Left lung (tissue), 10 donors: ENCODE measurements around the gene RESP18. TPM values are rescaled to one million over a fixed set of nuclear protein-coding genes. Genes with fewer than 3 reads are reported as not detected.
A peak's percentile ranks its signal among the peaks of the same experiment; 100 is the strongest.

ENCODE experiments used
- ATAC-seq: fragments of 200-7000 bp; cut with Tn5 transposase; one replicate; pipeline ENCODE4 v1.9.1; 2020; ENCODE audit warnings: moderate library complexity
- DNase-seq, 4 donors: peaks; one replicate each; pipeline ENCODE4 v3.0.0-alpha.2; 2013 to 2020
- H3K27ac ChIP-seq, 2 donors: fragments of 200-600 bp; sonication (generic) in 1 of 2; one replicate each; pipeline versions ENCODE4 v1.5.0 to v1.8.0; 2020 to 2021
- H3K27me3 ChIP-seq, 2 donors: fragments of 200-600 bp; sonication (generic) in 1 of 2; one replicate each; pipeline versions ENCODE4 v1.5.0 to v1.8.0; 2020 to 2021
- H3K36me3 ChIP-seq, 2 donors: fragments of 200-600 bp; sonication (generic) in 1 of 2; one replicate each; pipeline versions ENCODE4 v1.5.0 to v1.8.0; 2020 to 2021
- H3K4me1 ChIP-seq, 2 donors: fragments of 200-600 bp; one replicate each; pipeline ENCODE4 v1.8.0; 2021
- H3K4me3 ChIP-seq, 2 donors: fragments of 200-600 bp; sonication (generic) in 1 of 2; one replicate each; pipeline versions ENCODE4 v1.5.0 to v1.8.0; 2020 to 2021; ENCODE audit warnings: mild to moderate bottlenecking in 1 of 2
- H3K9me3 ChIP-seq, 2 donors: fragments of 200-600 bp; sonication (generic) in 1 of 2; one replicate each; pipeline versions ENCODE4 v1.5.0 to v1.8.0; 2020 to 2021
- intact Hi-C, 2 donors: fragments of 100-400 bp; cut with DNase I; formaldehyde crosslinking; loops; one replicate each; pipeline versions ENCODE4 v1.11.2 to v1.14.2; 2022
- microRNA-seq, 2 donors: library from miRNA; unstranded; fragments of <30 nt; microRNA quantifications; one replicate each; pipeline ENCODE4, GENCODE V29; 2019
- polyA plus RNA-seq, 6 donors: library from polyadenylated mRNA; unstranded; fragments of 120-200 nt; gene quantifications; one replicate each; pipeline ENCODE4 v1.2.1, GENCODE V29; 2013; ENCODE audit not compliant: insufficient read length in 6 of 6
- total RNA-seq, 2 donors: library from RNA; stranded (reverse); fragmentation: NEBNext Ultra II Directional; extraction: Animal tissue kit (Norgen Biotek cat#: 25700); gene quantifications; one replicate each; pipeline ENCODE4 v1.2.1, GENCODE V29; 2021
- TF ChIP-seq, protein P1 (sequence below), 2 donors: fragments of 200-600 bp; sonication (generic) in 1 of 2; IDR thresholded peaks; one replicate each; pipeline versions ENCODE4 v1.5.0 to v1.8.0; 2021; ENCODE audit warnings: antibody characterized with exemption in 2 of 2
- donor health status: DM: no; HTN: yes; CAD: no.
- donor health status: DM: no; HTN: no; CAD: no.

Gene RESP18
- total and polyA plus RNA-seq, 8 donors = not detected

DNA sequence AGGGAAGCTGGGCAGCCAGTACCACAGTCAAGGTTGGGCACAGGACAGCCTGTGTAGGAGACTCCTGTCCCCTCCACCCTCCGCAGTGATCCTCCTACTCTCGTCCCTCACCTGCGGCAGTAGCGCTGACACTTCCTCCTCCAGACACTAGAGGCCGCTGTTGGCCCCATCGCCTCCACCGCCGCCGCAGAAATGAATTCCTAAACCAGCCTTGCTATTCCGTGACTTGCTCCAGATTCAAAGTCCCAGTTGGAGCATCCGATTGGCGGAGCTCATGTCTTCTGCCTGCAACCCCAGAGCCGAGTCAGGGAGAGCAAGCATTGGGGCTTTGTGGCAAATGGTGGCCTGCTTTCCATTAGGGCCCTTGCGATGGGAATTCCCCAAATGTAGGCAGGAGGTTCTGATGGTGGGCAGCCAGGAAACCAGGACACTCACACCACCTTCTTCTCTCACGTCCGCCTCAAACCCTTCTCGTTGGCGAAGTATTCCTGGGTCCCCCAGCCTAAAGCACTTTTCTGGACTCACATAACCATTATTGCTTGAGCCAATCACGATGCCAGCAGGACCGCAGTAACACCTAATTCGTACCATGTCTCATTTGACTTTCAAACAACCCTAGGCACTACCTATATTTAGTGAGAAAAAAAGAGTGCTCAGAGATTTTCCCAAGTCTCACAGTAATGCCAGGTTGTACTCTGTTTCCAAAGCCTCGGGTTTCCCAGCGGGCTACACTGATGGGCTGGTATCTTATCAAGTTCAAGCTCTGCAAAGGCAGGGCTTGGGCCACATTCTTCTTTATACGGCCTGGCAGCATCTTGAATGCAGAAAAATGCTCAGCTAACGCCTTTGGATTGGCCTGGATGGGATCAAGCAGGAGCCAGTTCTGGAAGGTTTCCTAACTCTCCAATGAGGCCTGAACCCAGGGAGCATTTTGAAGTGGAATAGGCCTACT, 54.6 kb downstream of the RESP18 start:
- DNase-seq = peak; percentile 63 to 93 (median 82)
- Histone ChIP-seq H3K27me3 (no peaks in the 10 kb centered on the region), H3K4me3 (peak overlapping the region in 1 of 2 donors; percentile 78), H3K27ac (peak overlapping the region; percentile 99), H3K4me1 (peaks cover 15 to 39% of the 10 kb centered on the region in 2 donors), H3K9me3 (no peaks in the 10 kb centered on the region), H3K36me3 (peaks cover 0 to 21% of the 10 kb centered on the region in 2 donors)
- peak; percentile 55 for ATAC-seq
- TF ChIP-seq, protein P1, sequence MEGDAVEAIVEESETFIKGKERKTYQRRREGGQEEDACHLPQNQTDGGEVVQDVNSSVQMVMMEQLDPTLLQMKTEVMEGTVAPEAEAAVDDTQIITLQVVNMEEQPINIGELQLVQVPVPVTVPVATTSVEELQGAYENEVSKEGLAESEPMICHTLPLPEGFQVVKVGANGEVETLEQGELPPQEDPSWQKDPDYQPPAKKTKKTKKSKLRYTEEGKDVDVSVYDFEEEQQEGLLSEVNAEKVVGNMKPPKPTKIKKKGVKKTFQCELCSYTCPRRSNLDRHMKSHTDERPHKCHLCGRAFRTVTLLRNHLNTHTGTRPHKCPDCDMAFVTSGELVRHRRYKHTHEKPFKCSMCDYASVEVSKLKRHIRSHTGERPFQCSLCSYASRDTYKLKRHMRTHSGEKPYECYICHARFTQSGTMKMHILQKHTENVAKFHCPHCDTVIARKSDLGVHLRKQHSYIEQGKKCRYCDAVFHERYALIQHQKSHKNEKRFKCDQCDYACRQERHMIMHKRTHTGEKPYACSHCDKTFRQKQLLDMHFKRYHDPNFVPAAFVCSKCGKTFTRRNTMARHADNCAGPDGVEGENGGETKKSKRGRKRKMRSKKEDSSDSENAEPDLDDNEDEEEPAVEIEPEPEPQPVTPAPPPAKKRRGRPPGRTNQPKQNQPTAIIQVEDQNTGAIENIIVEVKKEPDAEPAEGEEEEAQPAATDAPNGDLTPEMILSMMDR (IDR thresholded peaks at IDR 0.05) = peak; percentile 96 to 99
- intact Hi-C loops = no loop called here

Small RNA genes lying within 50 kb of the gene (microRNA-seq; reads per million reads assigned to microRNA genes)
- gene MIR153-1 = 0 reads per million in 2 donors

Other genes with a start within 250 kb of the RESP18 start
- 10 to 100 TPM; 14.0 to 16.4 TPM for gene NHEJ1, start 171.9 kb downstream of the RESP18 start, total RNA-seq
- gene NHEJ1, start 171.9 kb downstream of the RESP18 start, polyA plus RNA-seq = 10 to 100 TPM; 16.3 to 20.9 (median 18.8) TPM
- gene SLC23A3, start 162.7 kb downstream of the RESP18 start, total RNA-seq = 1 to 10 TPM; 3.8 to 4.4 TPM
- gene SLC23A3, start 162.7 kb downstream of the RESP18 start, polyA plus RNA-seq = 1 to 10 TPM; 2.6 to 5.5 (median 4.3) TPM
- 10 to 100 TPM; 59.0 to 68.2 TPM for gene CNPPD1, start 155.8 kb downstream of the RESP18 start, total RNA-seq
- 10 to 100 TPM; 34.6 to 42.7 (median 40.7) TPM for gene CNPPD1, start 155.8 kb downstream of the RESP18 start, polyA plus RNA-seq
- 10 to 100 TPM; 84.6 to 85.4 TPM for gene RETREG2, start 154.5 kb downstream of the RESP18 start, total RNA-seq
- 10 to 100 TPM; 75.0 to 86.6 (median 81.7) TPM for gene RETREG2, start 154.5 kb downstream of the RESP18 start, polyA plus RNA-seq
- 10 to 100 TPM; 28.5 to 40.8 TPM for gene ZFAND2B, start 126.0 kb downstream of the RESP18 start, total RNA-seq
- gene ZFAND2B, start 126.0 kb downstream of the RESP18 start, polyA plus RNA-seq = 10 to 100 TPM; 26.3 to 41.8 (median 36.0) TPM
- 10 to 100 TPM; 24.3 to 45.3 TPM for gene ABCB6, start 113.8 kb downstream of the RESP18 start, total RNA-seq
- gene ABCB6, start 113.8 kb downstream of the RESP18 start, polyA plus RNA-seq = 10 to 100 TPM; 23.2 to 45.3 (median 30.1) TPM
- 10 to 100 TPM; 53.6 to 58.9 TPM for gene ATG9A, start 103.1 kb downstream of the RESP18 start, total RNA-seq
- gene ATG9A, start 103.1 kb downstream of the RESP18 start, polyA plus RNA-seq = 10 to 100 TPM; 43.1 to 52.6 (median 47.0) TPM
- 10 to 100 TPM; 34.5 to 36.5 TPM for gene ANKZF1, start 102.9 kb downstream of the RESP18 start, total RNA-seq
- gene ANKZF1, start 102.9 kb downstream of the RESP18 start, polyA plus RNA-seq = 10 to 100 TPM; 54.7 to 85.5 (median 80.0) TPM
- gene GLB1L, start 87.3 kb downstream of the RESP18 start, total RNA-seq = 10 to 100 TPM in 1 of 2 donors, 1 to 10 TPM in 1; 9.9 to 11.9 TPM
- gene GLB1L, start 87.3 kb downstream of the RESP18 start, polyA plus RNA-seq = 10 to 100 TPM; 14.6 to 17.9 (median 16.6) TPM
- gene STK16, start 87.3 kb downstream of the RESP18 start, total RNA-seq = 10 to 100 TPM; 23.9 to 26.3 TPM
- gene STK16, start 87.3 kb downstream of the RESP18 start, polyA plus RNA-seq = 10 to 100 TPM; 30.9 to 35.6 (median 33.2) TPM
- 1 to 10 TPM in 1 of 2 donors, not detected in 1; 3.0 TPM for gene TUBA4B, start 79.5 kb downstream of the RESP18 start, total RNA-seq
- 1 to 10 TPM in 5 of 6 donors, under 1 TPM in 1; 0.50 to 6.0 (median 3.7) TPM for gene TUBA4B, start 79.5 kb downstream of the RESP18 start, polyA plus RNA-seq
- 10 to 100 TPM; 65.0 to 84.0 TPM for gene TUBA4A, start 78.8 kb downstream of the RESP18 start, total RNA-seq
- gene TUBA4A, start 78.8 kb downstream of the RESP18 start, polyA plus RNA-seq = 10 to 100 TPM; 24.1 to 41.4 (median 36.2) TPM
- 10 to 100 TPM; 54.2 to 97.4 TPM for gene DNAJB2, start 53.4 kb downstream of the RESP18 start, total RNA-seq
- gene DNAJB2, start 53.4 kb downstream of the RESP18 start, polyA plus RNA-seq = 10 to 100 TPM; 58.7 to 74.8 (median 63.7) TPM
- 1 to 10 TPM in 1 of 2 donors, not detected in 1; 1.4 TPM for gene PTPRN, start 23.3 kb downstream of the RESP18 start, total RNA-seq
- 1 to 10 TPM in 1 of 6 donors, under 1 TPM in 5; 0.17 to 1.1 (median 0.79) TPM for gene PTPRN, start 23.3 kb downstream of the RESP18 start, polyA plus RNA-seq
- 10 to 100 TPM; 41.6 to 62.9 TPM for gene DNPEP, start 55.2 kb upstream of the RESP18 start, total RNA-seq
- gene DNPEP, start 55.2 kb upstream of the RESP18 start, polyA plus RNA-seq = 10 to 100 TPM; 60.6 to 86.4 (median 72.9) TPM
- 100 to 1,000 TPM in 1 of 2 donors, 10 to 100 TPM in 1; 32.0 to 101 TPM for gene DES, start 85.6 kb upstream of the RESP18 start, total RNA-seq
- 10 to 100 TPM in 5 of 6 donors, 1 to 10 TPM in 1; 8.7 to 31.3 (median 23.8) TPM for gene DES, start 85.6 kb upstream of the RESP18 start, polyA plus RNA-seq
- 10 to 100 TPM in 1 of 2 donors, 1 to 10 TPM in 1; 7.3 to 11.7 TPM for gene SPEG, start 102.1 kb upstream of the RESP18 start, total RNA-seq
- gene SPEG, start 102.1 kb upstream of the RESP18 start, polyA plus RNA-seq = 10 to 100 TPM; 21.5 to 34.2 (median 29.1) TPM
- 10 to 100 TPM; 43.7 to 50.1 TPM for gene GMPPA, start 166.1 kb upstream of the RESP18 start, total RNA-seq
- 10 to 100 TPM; 20.6 to 34.7 (median 24.0) TPM for gene GMPPA, start 166.1 kb upstream of the RESP18 start, polyA plus RNA-seq
- not detected for gene ASIC4, start 181.7 kb upstream of the RESP18 start, total RNA-seq
- under 1 TPM; 0.07 to 0.37 (median 0.20) TPM for gene ASIC4, start 181.7 kb upstream of the RESP18 start, polyA plus RNA-seq
- 100 to 1,000 TPM in 1 of 2 donors, 10 to 100 TPM in 1; 61.6 to 114 TPM for gene CHPF, start 211.1 kb upstream of the RESP18 start, total RNA-seq
- 10 to 100 TPM; 18.8 to 34.9 (median 24.1) TPM for gene CHPF, start 211.1 kb upstream of the RESP18 start, polyA plus RNA-seq
- gene TMEM198, start 211.3 kb upstream of the RESP18 start, total RNA-seq = 1 to 10 TPM; 2.9 to 3.5 TPM
- 1 to 10 TPM; 2.4 to 4.2 (median 3.4) TPM for gene TMEM198, start 211.3 kb upstream of the RESP18 start, polyA plus RNA-seq
- 10 to 100 TPM; 43.4 to 65.0 TPM for gene OBSL1, start 238.8 kb upstream of the RESP18 start, total RNA-seq
- 100 to 1,000 TPM; 123 to 143 (median 135) TPM for gene OBSL1, start 238.8 kb upstream of the RESP18 start, polyA plus RNA-seq
- gene INHA, start 239.6 kb upstream of the RESP18 start, total RNA-seq = under 1 TPM; 0.37 to 0.44 TPM
- gene INHA, start 239.6 kb upstream of the RESP18 start, polyA plus RNA-seq = 1 to 10 TPM in 4 of 6 donors, under 1 TPM in 2; 0.43 to 1.9 (median 1.1) TPM